ENCODE results near the gene ELMOD1.
"Not testable (repeated sequence)": the region's sequence is repeated elsewhere in the genome, so short reads cannot be mapped to it uniquely, and the experiment has no call there.

The ELMOD1 gene

GRCh38 chr11:107567739-107568335 lies 23.1 kb upstream of the ELMOD1 start:
- no peak for TF ChIP-seq CTCF (IDR thresholded peaks at IDR 0.05; ENCODE audit: low read depth, low read length)
- H3K4me3 ChIP-seq (replicated peaks in 1 of 2; ENCODE audit: low read depth in 2 of 2, low read length in 2 of 2) = no peak overlapping the region
- no peak for DNase-seq (ENCODE audit: low read depth in 2 of 2)

- DNase-seq (ENCODE audit: low read depth in 2 of 2) = no peak
- H3K4me3 ChIP-seq (replicated peaks in 1 of 2; ENCODE audit: low read depth in 2 of 2, low read length in 2 of 2) = no peak overlapping the region
- TF ChIP-seq CTCF (IDR thresholded peaks at IDR 0.05; ENCODE audit: low read depth, low read length) = no peak
Observed at GRCh38 chr11:107570015-107570414, 20.9 kb upstream of the ELMOD1 start.

GRCh38 chr11:107573438-107573837 lies 17.5 kb upstream of the ELMOD1 start:
- TF ChIP-seq CTCF (IDR thresholded peaks at IDR 0.05; ENCODE audit: low read depth, low read length) = no peak
- no peak overlapping the region for H3K4me3 ChIP-seq (replicated peaks in 1 of 2; ENCODE audit: low read depth in 2 of 2, low read length in 2 of 2)
- DNase-seq (ENCODE audit: low read depth in 2 of 2) = no peak

GRCh38 chr11:107576497-107577345 lies 14.2 kb upstream of the ELMOD1 start:
- DNase-seq (ENCODE audit: low read depth in 2 of 2) = peak; percentile 62 to 64
- peak; percentile 69 for TF ChIP-seq CTCF (IDR thresholded peaks at IDR 0.05; ENCODE audit: low read depth, low read length)
- not testable (repeated sequence) for H3K4me3 ChIP-seq (replicated peaks in 1 of 2; ENCODE audit: low read depth in 2 of 2, low read length in 2 of 2)

GRCh38 chr11:107577346-107577711 lies 13.6 kb upstream of the ELMOD1 start:
- no peak overlapping the region for H3K4me3 ChIP-seq (replicated peaks in 1 of 2; ENCODE audit: low read depth in 2 of 2, low read length in 2 of 2)
- no peak for DNase-seq (ENCODE audit: low read depth in 2 of 2)
- TF ChIP-seq CTCF (IDR thresholded peaks at IDR 0.05; ENCODE audit: low read depth, low read length) = no peak

- H3K4me3 ChIP-seq (replicated peaks in 1 of 2; ENCODE audit: low read depth in 2 of 2, low read length in 2 of 2); DNase-seq (ENCODE audit: low read depth in 2 of 2): not testable (repeated sequence)
Observed at GRCh38 chr11:107579169-107579568, 11.8 kb upstream of the ELMOD1 start.

- no peak overlapping the region for H3K4me3 ChIP-seq (replicated peaks in 1 of 2; ENCODE audit: low read depth in 2 of 2, low read length in 2 of 2)
- DNase-seq (ENCODE audit: low read depth in 2 of 2) = no peak
- no peak for TF ChIP-seq CTCF (IDR thresholded peaks at IDR 0.05; ENCODE audit: low read depth, low read length)
Observed at GRCh38 chr11:107581147-107581546, 9.8 kb upstream of the ELMOD1 start.

Data from cardiac fibroblast (primary cell).